ENCODE data around the gene EIF3L.
"Not testable (repeated sequence)": the region's sequence is repeated elsewhere in the genome, so short reads cannot be mapped to it uniquely, and the experiment has no call there.

The EIF3L gene

DNA sequence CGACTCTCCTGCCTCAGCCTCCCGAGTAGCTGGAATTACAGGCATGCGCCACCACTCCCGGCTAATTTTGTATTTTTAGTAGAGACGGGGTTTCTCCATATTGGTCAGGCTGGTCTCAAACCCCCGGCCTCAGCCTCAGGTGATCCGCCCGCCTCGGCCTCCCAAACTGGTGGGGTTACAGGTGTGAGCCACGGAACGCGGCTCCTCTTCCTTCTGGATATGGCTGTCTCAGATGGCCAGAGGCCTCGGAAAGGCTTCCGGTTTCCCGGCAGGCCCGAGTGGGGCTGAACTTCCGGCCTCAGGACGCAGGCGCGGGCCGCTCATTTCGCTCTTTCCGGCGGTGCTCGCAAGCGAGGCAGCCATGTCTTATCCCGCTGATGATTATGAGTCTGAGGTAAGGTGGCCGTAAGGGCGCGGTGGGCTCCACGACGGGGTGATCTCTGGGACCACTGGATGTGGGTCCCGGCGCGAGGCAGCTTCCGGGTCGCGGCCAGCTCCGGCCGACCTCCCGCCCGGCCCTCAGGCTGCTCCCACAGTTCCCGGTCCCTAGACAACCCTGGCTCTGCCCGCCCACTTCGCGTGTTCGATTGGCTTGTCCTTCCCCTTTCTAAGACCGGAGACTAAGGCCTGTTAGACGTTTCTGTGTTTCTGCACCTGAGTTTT lies at the start of gene EIF3L:
Gene EIF3L, plus strand, starts transcription at position 331 of the 663 bp plus-strand sequence. Its CDS starts 31 bp downstream, at position 362.
- TF ChIP-seq, protein P1, sequence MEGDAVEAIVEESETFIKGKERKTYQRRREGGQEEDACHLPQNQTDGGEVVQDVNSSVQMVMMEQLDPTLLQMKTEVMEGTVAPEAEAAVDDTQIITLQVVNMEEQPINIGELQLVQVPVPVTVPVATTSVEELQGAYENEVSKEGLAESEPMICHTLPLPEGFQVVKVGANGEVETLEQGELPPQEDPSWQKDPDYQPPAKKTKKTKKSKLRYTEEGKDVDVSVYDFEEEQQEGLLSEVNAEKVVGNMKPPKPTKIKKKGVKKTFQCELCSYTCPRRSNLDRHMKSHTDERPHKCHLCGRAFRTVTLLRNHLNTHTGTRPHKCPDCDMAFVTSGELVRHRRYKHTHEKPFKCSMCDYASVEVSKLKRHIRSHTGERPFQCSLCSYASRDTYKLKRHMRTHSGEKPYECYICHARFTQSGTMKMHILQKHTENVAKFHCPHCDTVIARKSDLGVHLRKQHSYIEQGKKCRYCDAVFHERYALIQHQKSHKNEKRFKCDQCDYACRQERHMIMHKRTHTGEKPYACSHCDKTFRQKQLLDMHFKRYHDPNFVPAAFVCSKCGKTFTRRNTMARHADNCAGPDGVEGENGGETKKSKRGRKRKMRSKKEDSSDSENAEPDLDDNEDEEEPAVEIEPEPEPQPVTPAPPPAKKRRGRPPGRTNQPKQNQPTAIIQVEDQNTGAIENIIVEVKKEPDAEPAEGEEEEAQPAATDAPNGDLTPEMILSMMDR (IDR thresholded peaks at IDR 0.05): peak; percentile 23
- Histone ChIP-seq H3K9me3 (no peaks in the 10 kb centered on the region), H3K4me3 (ENCODE audit: low read depth in 1 of 2, low read length in 1 of 2) (peak within 1 kb of the TSS; percentile 66 to 87)

DNA sequence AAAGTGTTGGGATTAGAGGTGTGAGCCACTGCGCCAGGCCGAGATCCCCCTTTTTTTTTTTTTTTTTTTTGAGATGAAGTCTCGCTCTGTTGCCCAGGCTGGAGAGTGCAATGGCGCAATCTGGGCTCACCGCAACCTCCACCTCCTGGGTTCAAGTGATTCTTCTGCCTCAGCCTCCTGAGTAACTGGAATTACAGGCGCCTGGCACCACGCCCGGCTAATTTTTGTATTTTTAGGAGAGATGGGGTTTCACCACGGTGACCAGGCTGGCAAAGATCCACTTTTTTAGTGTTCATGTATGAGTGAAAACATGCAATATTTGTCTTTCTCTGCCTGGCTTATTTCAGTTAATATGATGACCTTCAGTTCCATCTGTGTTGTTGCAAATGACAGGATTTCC lies 49.2 kb upstream of the EIF3L start:
- not testable (repeated sequence) for H3K4me3 ChIP-seq (ENCODE audit: low read depth in 1 of 2, low read length in 1 of 2); H3K36me3 ChIP-seq; H3K27ac ChIP-seq; H3K9me3 ChIP-seq
- H3K27me3 ChIP-seq: peaks cover 39% of the 10 kb centered on the region
- peaks cover 21 to 28% of the 10 kb centered on the region in 2 experiments for H3K4me1 ChIP-seq (ENCODE audit: control insufficient read depth in 1 of 2, insufficient read depth in 1 of 2, low read depth in 1 of 2, low read length in 1 of 2)

More for the DNA sequence above, at the start of gene EIF3L:
- Histone ChIP-seq H3K36me3 (peaks cover 28% of the 10 kb centered on the region), H3K4me1 (ENCODE audit: control insufficient read depth in 1 of 2, insufficient read depth in 1 of 2, low read depth in 1 of 2, low read length in 1 of 2) (peaks cover 20 to 21% of the 10 kb centered on the region in 2 experiments), H3K27ac (peak within 1 kb of the TSS; percentile 91), H3K27me3 (no peaks in the 10 kb centered on the region)

DNA sequence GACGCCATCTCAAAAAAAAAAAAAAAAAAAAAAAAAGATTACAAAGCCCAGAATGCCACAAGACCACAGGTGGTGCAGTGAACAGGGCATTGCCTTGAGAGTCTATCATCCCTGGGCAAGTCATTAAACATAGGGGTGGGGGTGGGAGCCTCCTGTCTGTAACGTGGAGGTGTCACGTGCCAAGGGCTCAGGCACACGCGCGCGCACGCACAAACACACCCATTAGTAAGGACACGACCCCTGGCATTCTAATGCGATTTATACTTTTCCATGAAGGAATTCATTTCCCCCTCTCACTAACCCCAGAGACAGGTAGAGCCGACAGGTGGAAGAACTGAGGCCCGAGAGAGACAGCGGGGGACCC lies 47.3 kb upstream of the EIF3L start:
- TF ChIP-seq, protein P1 (IDR thresholded peaks at IDR 0.05): no peak
- H3K9me3 ChIP-seq: no peaks in the 10 kb centered on the region
- peaks cover 39 to 47% of the 10 kb centered on the region in 2 experiments for H3K4me1 ChIP-seq (ENCODE audit: control insufficient read depth in 1 of 2, insufficient read depth in 1 of 2, low read depth in 1 of 2, low read length in 1 of 2)
- H3K27me3 ChIP-seq: peaks cover 59% of the 10 kb centered on the region
- H3K27ac ChIP-seq: no peak overlapping the region
- peak overlapping the region; percentile 34 to 61 for H3K4me3 ChIP-seq (ENCODE audit: low read depth in 1 of 2, low read length in 1 of 2)
- no peaks in the 10 kb centered on the region for H3K36me3 ChIP-seq

DNA sequence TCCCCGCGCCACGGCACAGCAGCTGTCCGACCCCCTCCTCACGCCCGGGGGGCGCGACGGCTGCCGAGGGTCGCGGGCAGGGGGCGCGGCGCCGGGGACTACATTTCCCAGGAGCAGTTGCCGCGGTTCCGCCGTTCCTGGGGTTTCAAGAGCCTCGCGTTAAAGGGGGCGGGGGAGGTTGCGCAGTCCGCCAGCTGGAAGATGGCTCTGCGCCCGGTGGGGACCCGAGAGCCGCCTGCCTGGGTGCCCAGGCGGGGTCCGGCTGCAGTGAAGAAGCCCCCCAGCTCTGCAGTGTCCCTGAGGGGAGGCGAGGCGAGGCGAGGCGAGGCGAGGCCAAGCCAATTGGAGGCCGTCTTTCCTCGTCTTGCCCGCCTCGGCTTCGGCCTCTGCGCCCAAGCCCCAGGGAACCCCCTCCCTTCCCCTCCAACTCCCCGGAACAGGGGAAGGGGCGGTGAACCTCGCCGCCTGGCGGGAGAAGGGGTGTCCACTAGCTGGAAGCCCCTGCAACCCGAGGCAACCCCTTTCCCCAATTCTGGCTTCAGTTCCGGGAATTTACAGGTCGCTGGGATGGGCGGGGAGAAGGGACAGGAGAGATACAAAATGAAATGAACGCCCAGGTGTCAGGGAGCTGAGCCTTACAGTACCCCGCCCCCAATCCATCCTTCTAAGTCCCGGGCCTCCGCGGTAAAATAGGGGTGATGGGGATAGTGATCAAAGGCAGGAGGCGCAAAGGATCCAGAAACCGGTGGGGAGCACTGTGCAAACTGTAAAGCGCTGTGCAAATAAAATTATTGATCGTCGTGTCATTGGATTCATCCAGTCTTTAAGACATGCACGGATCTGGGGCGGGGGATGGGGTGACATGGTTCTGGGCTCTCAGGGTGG lies 46.7 kb upstream of the EIF3L start:
- TF ChIP-seq, protein P1 (IDR thresholded peaks at IDR 0.05): no peak
- H3K4me3 ChIP-seq (ENCODE audit: low read depth in 1 of 2, low read length in 1 of 2): peak overlapping the region; percentile 34 to 61
- no peaks in the 10 kb centered on the region for H3K36me3 ChIP-seq
- peaks cover 45 to 53% of the 10 kb centered on the region in 2 experiments for H3K4me1 ChIP-seq (ENCODE audit: control insufficient read depth in 1 of 2, insufficient read depth in 1 of 2, low read depth in 1 of 2, low read length in 1 of 2)
- H3K27ac ChIP-seq: no peak overlapping the region
- peaks cover 65% of the 10 kb centered on the region for H3K27me3 ChIP-seq
- no peaks in the 10 kb centered on the region for H3K9me3 ChIP-seq

DNA sequence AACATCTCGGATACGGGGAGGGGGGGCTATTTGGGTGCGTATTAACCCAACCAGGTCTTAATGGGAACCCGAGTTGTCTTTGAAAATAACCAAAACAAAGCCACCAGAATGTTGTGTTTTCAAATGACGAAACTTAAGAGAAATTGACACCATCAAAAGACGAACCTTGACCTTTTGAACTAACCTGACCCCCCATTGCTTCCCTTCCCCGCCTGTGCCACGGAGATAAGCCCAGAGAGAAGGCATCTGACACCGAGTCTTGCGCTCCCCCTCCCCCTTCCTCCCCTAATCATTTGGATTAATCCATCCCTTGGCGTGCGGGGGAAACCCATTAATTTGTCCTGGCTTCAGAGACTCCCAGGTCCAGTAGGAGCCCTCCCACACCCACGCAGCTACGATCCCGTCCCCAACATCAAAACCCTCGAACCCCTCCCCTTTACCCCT lies 46.0 kb upstream of the EIF3L start:
- H3K4me3 ChIP-seq (ENCODE audit: low read depth in 1 of 2, low read length in 1 of 2): peak overlapping the region; percentile 34 to 61
- TF ChIP-seq, protein P1 (IDR thresholded peaks at IDR 0.05): no peak
- H3K27ac ChIP-seq: no peak overlapping the region
- peaks cover 72% of the 10 kb centered on the region for H3K27me3 ChIP-seq
- peaks cover 50 to 60% of the 10 kb centered on the region in 2 experiments for H3K4me1 ChIP-seq (ENCODE audit: control insufficient read depth in 1 of 2, insufficient read depth in 1 of 2, low read depth in 1 of 2, low read length in 1 of 2)
- no peaks in the 10 kb centered on the region for H3K36me3 ChIP-seq
- no peaks in the 10 kb centered on the region for H3K9me3 ChIP-seq

All from neutrophil (primary cell).